H1 (cell line): ENCODE data around the gene DZIP1L. TPM values are rescaled to one million over a fixed set of nuclear protein-coding genes. Genes with fewer than 3 reads are reported as not detected.

ENCODE experiments used
- CTCF ChIA-PET: fragments of 300-600 bp; sonication (Branson Sonifier 250); formaldehyde crosslinking; loops from one replicate; lab custom pipeline; 2021; ENCODE audit not compliant: partially characterized antibody; lab: Charles Lee
- POLR2A ChIA-PET: fragments of 300-600 bp; sonication (Branson Sonifier 250); formaldehyde crosslinking; loops from one replicate; lab custom pipeline; 2021; ENCODE audit warnings: inconsistent platforms; ENCODE audit not compliant: partially characterized antibody; lab: Charles Lee
- DNase-seq, 2 experiments: peaks; one replicate each; pipeline versions ENCODE4 v3.0.0 to v3.0.0-alpha.2; 2010 to 2022; ENCODE audit warnings: low spot score in 2 of 2, low read depth in 1 of 2, mixed read lengths in 1 of 2
- FAIRE-seq: peaks from 2 replicates; lab custom pipeline; 2011; peaks lifted over from hg19 to GRCh38; lab: Jason Lieb, UNC
- H2AFZ ChIP-seq: 2 replicates; pipeline ENCODE4 v1.8.1; 2012; ENCODE audit warnings: low read length, inconsistent platforms
- H2AK5ac ChIP-seq: 2 replicates; pipeline ENCODE4 v1.6.1; 2013; ENCODE audit warnings: low read depth, low read length
- H2BK120ac ChIP-seq: replicated peaks from 2 replicates; pipeline ENCODE3; 2013; ENCODE audit warnings: low read depth, low read length, inconsistent platforms
- H2BK12ac ChIP-seq: 2 replicates; pipeline ENCODE4 v1.6.1; 2013; ENCODE audit warnings: low read depth, low read length
- H2BK15ac ChIP-seq: 2 replicates; pipeline ENCODE4 v1.6.1; 2013; ENCODE audit warnings: low read length
- H2BK20ac ChIP-seq: 2 replicates; pipeline ENCODE4 v1.6.1; 2013; ENCODE audit warnings: low read length
- H2BK5ac ChIP-seq: 2 replicates; pipeline ENCODE4 v1.6.1; 2013; ENCODE audit warnings: low read depth, low read length
- H3K14ac ChIP-seq: 2 replicates; pipeline ENCODE4 v1.6.1; 2013; ENCODE audit warnings: inconsistent platforms; ENCODE audit not compliant: insufficient read length
- H3K18ac ChIP-seq: 2 replicates; pipeline ENCODE4 v1.6.1; 2013; ENCODE audit warnings: low read length; ENCODE audit errors: extremely low read depth
- H3K23ac ChIP-seq: 2 replicates; pipeline ENCODE4 v1.6.1; 2013; ENCODE audit warnings: inconsistent platforms; ENCODE audit not compliant: insufficient read length
- H3K23me2 ChIP-seq: 2 replicates; pipeline ENCODE4 v1.6.1; 2013; ENCODE audit warnings: low read depth, low read length
- H3K27ac ChIP-seq: 2 replicates; pipeline ENCODE4 v1.6.1; 2011; ENCODE audit warnings: low read depth, low read length, inconsistent platforms
- H3K27me3 ChIP-seq, 4 experiments: replicated peaks in 1 of 4; 1 replicate in 1 of 4; 2 replicates in 3 of 4; pipeline versions ENCODE4 v1.6.1 to v1.8.1; 2011 to 2013; ENCODE audit warnings: low read length in 3 of 4, mild to moderate bottlenecking in 3 of 4, inconsistent platforms in 2 of 4, mixed read lengths in 2 of 4, moderate library complexity in 1 of 4; ENCODE audit not compliant: control insufficient read depth in 3 of 4, insufficient read depth in 3 of 4; ENCODE audit errors: extremely low read depth in 1 of 4
- H3K36me3 ChIP-seq, 4 experiments: 2 replicates each; pipeline versions ENCODE4 v1.6.1 to v1.8.1; 2011 to 2013; ENCODE audit warnings: mild to moderate bottlenecking in 4 of 4, low read length in 3 of 4, moderate library complexity in 2 of 4, control low read depth in 1 of 4, inconsistent platforms in 1 of 4; ENCODE audit not compliant: insufficient read depth in 4 of 4, control insufficient read depth in 2 of 4
- H3K4ac ChIP-seq: replicated peaks from 2 replicates; pipeline ENCODE3; 2013; ENCODE audit warnings: low read length, low read depth, mixed read lengths, inconsistent platforms; ENCODE audit not compliant: insufficient read length
- H3K4me1 ChIP-seq, 4 experiments: replicated peaks in 1 of 4; 1 replicate in 1 of 4; 2 replicates in 3 of 4; pipeline versions ENCODE4 v1.6.1 to v1.8.1; 2011 to 2013; ENCODE audit warnings: low read length in 3 of 4, inconsistent platforms in 2 of 4, mixed read lengths in 1 of 4; ENCODE audit not compliant: insufficient read depth in 4 of 4, control insufficient read depth in 3 of 4
- H3K4me2 ChIP-seq, 2 experiments: 2 replicates each; pipeline versions ENCODE4 v1.6.1 to v1.8.1; 2011 to 2013; ENCODE audit warnings: low read depth in 2 of 2, low read length in 2 of 2, control low read depth in 1 of 2, inconsistent platforms in 1 of 2, mild to moderate bottlenecking in 1 of 2; ENCODE audit not compliant: insufficient read depth in 1 of 2
- H3K4me3 ChIP-seq, 4 experiments: fragments of 200-600, 300-600 bp in 1 of 4; sonication (generic), shearing (Covaris generic), sonication (Bioruptor Twin) in 1 of 4; 2 replicates each; pipeline versions ENCODE4 v1.5.1 to v1.8.1; 2011 to 2016; ENCODE audit warnings: low read length in 4 of 4, low read depth in 3 of 4, control low read depth in 2 of 4, inconsistent platforms in 2 of 4, mild to moderate bottlenecking in 2 of 4, mixed read lengths in 1 of 4, moderate library complexity in 1 of 4; ENCODE audit not compliant: insufficient read depth in 2 of 4; ENCODE audit errors: extremely low read depth in 1 of 4
- H3K56ac ChIP-seq: replicated peaks from 2 replicates; pipeline ENCODE3; 2013; ENCODE audit warnings: low read depth, mild to moderate bottlenecking, mixed read lengths, low read length, inconsistent platforms; ENCODE audit not compliant: insufficient read length
- H3K79me1 ChIP-seq: 2 replicates; pipeline ENCODE4 v1.6.1; 2013; ENCODE audit warnings: low read depth, low read length, control low read depth
- H3K79me2 ChIP-seq, 2 experiments: 2 replicates each; pipeline versions ENCODE4 v1.6.1 to v1.8.1; 2012 to 2013; ENCODE audit warnings: low read length in 2 of 2, mild to moderate bottlenecking in 2 of 2, inconsistent platforms in 1 of 2; ENCODE audit not compliant: insufficient read depth in 2 of 2, control insufficient read depth in 1 of 2
- H3K9ac ChIP-seq, 4 experiments: replicated peaks in 1 of 4; 1 replicate in 1 of 4; 2 replicates in 3 of 4; pipeline versions ENCODE4 v1.6.1 to v1.8.1; 2011 to 2013; ENCODE audit warnings: low read depth in 3 of 4, low read length in 3 of 4, control low read depth in 2 of 4, mild to moderate bottlenecking in 2 of 4, moderate library complexity in 2 of 4, inconsistent platforms in 1 of 4; ENCODE audit errors: extremely low read depth in 1 of 4
- H3K9me3 ChIP-seq, 2 experiments: 2 replicates each; pipeline versions ENCODE4 v1.6.1 to v1.8.1; 2012 to 2013; ENCODE audit warnings: mild to moderate bottlenecking in 2 of 2, moderate library complexity in 2 of 2, control low read depth in 1 of 2, inconsistent platforms in 1 of 2, low read depth in 1 of 2, low read length in 1 of 2, mixed read lengths in 1 of 2; ENCODE audit not compliant: insufficient read depth in 2 of 2
- H4K20me1 ChIP-seq, 2 experiments: replicated peaks in 1 of 2; 2 replicates each; pipeline versions ENCODE3 to v1.8.1; 2011 to 2013; ENCODE audit warnings: inconsistent platforms in 2 of 2, low read length in 2 of 2, mild to moderate bottlenecking in 1 of 2; ENCODE audit not compliant: insufficient read depth in 2 of 2, control insufficient read depth in 1 of 2
- H4K5ac ChIP-seq: 2 replicates; pipeline ENCODE4 v1.6.1; 2013; ENCODE audit warnings: low read length, low read depth, mixed read lengths, inconsistent platforms; ENCODE audit not compliant: insufficient read length
- H4K8ac ChIP-seq: 2 replicates; pipeline ENCODE4 v1.8.0; 2013; ENCODE audit warnings: mild to moderate bottlenecking, moderate library complexity, low read length, inconsistent platforms; ENCODE audit not compliant: insufficient read depth; ENCODE audit errors: extremely low read depth
- H4K91ac ChIP-seq: replicated peaks from 2 replicates; pipeline ENCODE3; 2013; ENCODE audit warnings: low read length, mixed read lengths, inconsistent platforms; ENCODE audit not compliant: insufficient read length
- HDAC6 ChIP-seq: IDR thresholded peaks from one replicate; pipeline ENCODE4 v1.7.1; 2012; ENCODE audit warnings: low read depth, mild to moderate bottlenecking, inconsistent platforms, low read length, moderate library complexity
- RBBP5 ChIP-seq: IDR thresholded peaks from 2 replicates; pipeline ENCODE4 v1.7.1; 2012; ENCODE audit warnings: low read depth, mild to moderate bottlenecking, inconsistent platforms, low read length, moderate library complexity, borderline replicate concordance
- SAP30 ChIP-seq: fragments of 300-600 bp; sonication (generic); IDR thresholded peaks from 2 replicates; pipeline ENCODE4 v1.7.1; 2012; ENCODE audit warnings: low read length, moderate library complexity, mild to moderate bottlenecking, inconsistent platforms; ENCODE audit not compliant: insufficient read depth, insufficient replicate concordance
- YY1 ChIP-seq: IDR thresholded peaks from 2 replicates; pipeline ENCODE4 v1.6.1; 2011; ENCODE audit warnings: low read depth, mild to moderate bottlenecking, low read length
- polyA plus RNA-seq, 7 experiments: library from polyadenylated mRNA; depleted of rRNA in 3 of 7; stranded (reverse) in 5 of 7; unstranded in 2 of 7; fragments of >200 nt in 5 of 7; fragments of 200-250 nt in 2 of 7; gene quantifications; 1 replicate in 5 of 7; 2 replicates in 1 of 7; 4 replicates in 1 of 7; pipeline versions ENCODE4 v1.2.1 to v1.2.3, GENCODE V29; 2011 to 2013; ENCODE audit warnings: missing spikeins in 2 of 7, mixed read lengths in 2 of 7
- total RNA-seq: library from RNA; stranded (reverse); fragmentation: NEBNext Ultra II Directional; extraction: Animal tissue kit (Norgen Biotek cat#: 25700); gene quantifications from 2 replicates; pipeline ENCODE4 v1.2.1, GENCODE V29; 2021

Gene DZIP1L
- total and polyA plus RNA-seq, 2 of the 8 experiments (the other 6 are each of a cell fraction or from before 2014, with no cell fraction given), result 6.5 to 8.3 TPM

GRCh38 chr3:138140940-138141339 lies 25.5 kb upstream of the DZIP1L start:
- H3K4ac ChIP-seq, result no peak overlapping the region
- no peaks in the 10 kb centered on the region for H4K20me1 ChIP-seq
- no peak overlapping the region for H2BK5ac ChIP-seq
- no peak overlapping the region for H4K5ac ChIP-seq
- no peak overlapping the region for H2BK20ac ChIP-seq
- no peak overlapping the region for H3K4me3 ChIP-seq
- H3K9ac ChIP-seq, result no peak overlapping the region
- no peaks in the 10 kb centered on the region for H3K23me2 ChIP-seq
- FAIRE-seq (no peak), DNase-seq (no peak)
- no peaks in the 10 kb centered on the region for H3K9me3 ChIP-seq
- no peak overlapping the region for H3K23ac ChIP-seq
- no peaks in the 10 kb centered on the region for H3K27me3 ChIP-seq
- no peak overlapping the region for H2AFZ ChIP-seq
- no peaks in the 10 kb centered on the region for H3K4me1 ChIP-seq
- H3K14ac ChIP-seq, result no peak overlapping the region
- no peak overlapping the region for H2BK12ac ChIP-seq
- ChIA-PET CTCF (interaction anchor here (0.7 kb wide), 1 partner anchor 807 kb away, joined by 3 read pairs; no protein-coding TSS in a partner anchor), POLR2A (interaction anchor here (0.8 kb wide), 1 partner anchor 107 kb away, joined by 3 read pairs; no protein-coding TSS in a partner anchor)
- no peak overlapping the region for H2AK5ac ChIP-seq
- no peaks in the 10 kb centered on the region for H3K36me3 ChIP-seq
- H4K91ac ChIP-seq, result no peak overlapping the region
- no peak overlapping the region for H3K4me2 ChIP-seq
- H3K79me2 ChIP-seq, result no peaks in the 10 kb centered on the region
- no peak overlapping the region for H2BK15ac ChIP-seq
- H3K56ac ChIP-seq, result no peak overlapping the region
- H3K79me1 ChIP-seq, result no peaks in the 10 kb centered on the region
- no peak overlapping the region for H3K27ac ChIP-seq
- TF ChIP-seq RBBP5, result no peak
- no peak for TF ChIP-seq HDAC6
- no peak for TF ChIP-seq YY1
- no peak for TF ChIP-seq SAP30
- no peak overlapping the region for H2BK120ac ChIP-seq
- H4K8ac ChIP-seq, result no peak overlapping the region
- no peak overlapping the region for H3K18ac ChIP-seq
